ENCODE data around the gene ZIC4.

GRCh38 chr3:147422601-147423536 is 16.5 kb upstream of the ZIC4 start:
- TF ChIP-seq CTCF (IDR thresholded peaks at IDR 0.05) (no peak), REST (IDR thresholded peaks at IDR 0.05; ENCODE audit: low read depth, low read length) (no peak), EZH2phosphoT487 (IDR thresholded peaks at IDR 0.05; ENCODE audit: borderline replicate concordance, low read depth) (no peak; the same call in 1 of the 2 replicates), EP300 (IDR thresholded peaks at IDR 0.05; ENCODE audit: borderline replicate concordance in 1 of 2, low read depth in 1 of 2, low read length in 1 of 2) (no peak), MXI1 (IDR thresholded peaks at IDR 0.05; ENCODE audit: low read depth, low read length) (no peak)
